Measurements from ENCODE around the gene MEGF9. TPM values are rescaled to one million over a fixed set of nuclear protein-coding genes. Genes with fewer than 3 reads are reported as not detected.

Gene MEGF9
- total and polyA plus RNA-seq, 7 donors: 2.0 to 12.7 (median 7.2) TPM

- intact Hi-C loops (cut with DNase I): no loop called here
- DNase-seq (no peak), ATAC-seq (no peak)
- Histone ChIP-seq H3K9me3 (no peaks in the 10 kb centered on the region), H3K4me1 (peaks cover 20% of the 10 kb centered on the region), H3K27me3 (ENCODE audit: insufficient read depth in 3 of 3, low read length in 2 of 3) (no peaks in the 10 kb centered on the region), H3K4me3 (no peak overlapping the region), H3K27ac (no peak overlapping the region), H3K36me3 (ENCODE audit: insufficient read depth in 1 of 2, low read depth in 1 of 2) (no peaks in the 10 kb centered on the region)
- WGBS, 3 donors: 97 to 100% (median 97%) methylated on average over 1 of the region's 1 CpG
- TF ChIP-seq, protein P1, sequence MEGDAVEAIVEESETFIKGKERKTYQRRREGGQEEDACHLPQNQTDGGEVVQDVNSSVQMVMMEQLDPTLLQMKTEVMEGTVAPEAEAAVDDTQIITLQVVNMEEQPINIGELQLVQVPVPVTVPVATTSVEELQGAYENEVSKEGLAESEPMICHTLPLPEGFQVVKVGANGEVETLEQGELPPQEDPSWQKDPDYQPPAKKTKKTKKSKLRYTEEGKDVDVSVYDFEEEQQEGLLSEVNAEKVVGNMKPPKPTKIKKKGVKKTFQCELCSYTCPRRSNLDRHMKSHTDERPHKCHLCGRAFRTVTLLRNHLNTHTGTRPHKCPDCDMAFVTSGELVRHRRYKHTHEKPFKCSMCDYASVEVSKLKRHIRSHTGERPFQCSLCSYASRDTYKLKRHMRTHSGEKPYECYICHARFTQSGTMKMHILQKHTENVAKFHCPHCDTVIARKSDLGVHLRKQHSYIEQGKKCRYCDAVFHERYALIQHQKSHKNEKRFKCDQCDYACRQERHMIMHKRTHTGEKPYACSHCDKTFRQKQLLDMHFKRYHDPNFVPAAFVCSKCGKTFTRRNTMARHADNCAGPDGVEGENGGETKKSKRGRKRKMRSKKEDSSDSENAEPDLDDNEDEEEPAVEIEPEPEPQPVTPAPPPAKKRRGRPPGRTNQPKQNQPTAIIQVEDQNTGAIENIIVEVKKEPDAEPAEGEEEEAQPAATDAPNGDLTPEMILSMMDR (IDR thresholded peaks at IDR 0.05): no peak
These were observed 21.2 kb downstream of the MEGF9 start for GRCh38 chr9:120692901-120693699.

GRCh38 chr9:120690372-120690771 is 23.9 kb downstream of the MEGF9 start:
- peaks cover 11% of the 10 kb centered on the region for H3K4me1 ChIP-seq
- H3K36me3 ChIP-seq (ENCODE audit: insufficient read depth in 1 of 2, low read depth in 1 of 2): no peaks in the 10 kb centered on the region
- DNase-seq (no peak), ATAC-seq (no peak)
- intact Hi-C loops (cut with DNase I): no loop called here
- H3K27me3 ChIP-seq (ENCODE audit: insufficient read depth in 3 of 3, low read length in 2 of 3): no peaks in the 10 kb centered on the region
- no peaks in the 10 kb centered on the region for H3K9me3 ChIP-seq
- H3K27ac ChIP-seq: no peak overlapping the region
- TF ChIP-seq, protein P1 (IDR thresholded peaks at IDR 0.05): no peak
- no peak overlapping the region for H3K4me3 ChIP-seq

- H3K36me3 ChIP-seq (ENCODE audit: insufficient read depth in 1 of 2, low read depth in 1 of 2): no peaks in the 10 kb centered on the region
- no peaks in the 10 kb centered on the region for H3K9me3 ChIP-seq
- intact Hi-C loops (cut with DNase I): loop anchor here in 1 of 2 donors (10.0 kb wide), 1 partner anchor 65 kb away; no protein-coding TSS in a partner anchor
- 66 to 86% (median 81%) methylated on average over 3 of the region's 3 CpGs for WGBS, 3 donors
- TF ChIP-seq, protein P1 (IDR thresholded peaks at IDR 0.05): no peak
- no peak overlapping the region for H3K27ac ChIP-seq
- H3K4me1 ChIP-seq: peaks cover 11% of the 10 kb centered on the region
- H3K4me3 ChIP-seq: no peak overlapping the region
- DNase-seq: no peak
- no peak for ATAC-seq
- H3K27me3 ChIP-seq (ENCODE audit: insufficient read depth in 3 of 3, low read length in 2 of 3): no peaks in the 10 kb centered on the region
These were observed 24.4 kb downstream of the MEGF9 start for GRCh38 chr9:120689860-120690259.

DNA sequence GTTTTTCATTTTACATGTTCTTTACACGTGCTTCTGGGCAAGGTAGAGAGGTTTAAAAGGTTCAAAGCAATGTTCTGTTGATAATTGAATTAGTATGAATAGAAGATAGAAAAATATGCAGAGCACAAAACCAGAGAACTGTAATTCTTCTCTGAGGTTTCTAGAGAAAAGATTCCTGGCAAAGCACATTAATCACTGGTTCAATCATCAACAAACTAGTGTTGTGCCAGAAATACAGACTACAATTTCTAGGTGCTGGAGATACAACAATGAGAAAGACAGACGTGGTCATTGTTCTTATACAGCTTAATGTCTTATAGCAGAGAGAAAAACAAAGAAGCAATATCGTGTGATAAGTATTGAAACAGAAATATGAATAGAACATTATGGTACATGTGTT is 25.5 kb downstream of the MEGF9 start:
- peaks cover 14% of the 10 kb centered on the region for H3K4me1 ChIP-seq
- 62 to 71% (median 63%) methylated on average over 3 of the region's 3 CpGs for WGBS, 3 donors
- intact Hi-C loops (cut with DNase I): loop anchor here in 1 of 2 donors (10.0 kb wide), 1 partner anchor 64 kb away; no protein-coding TSS in a partner anchor

More for the DNA sequence above, 25.5 kb downstream of the MEGF9 start:
- no peaks in the 10 kb centered on the region for H3K9me3 ChIP-seq
- no peaks in the 10 kb centered on the region for H3K27me3 ChIP-seq (ENCODE audit: insufficient read depth in 3 of 3, low read length in 2 of 3)
- TF ChIP-seq, protein P1 (IDR thresholded peaks at IDR 0.05): no peak
- no peaks in the 10 kb centered on the region for H3K36me3 ChIP-seq (ENCODE audit: insufficient read depth in 1 of 2, low read depth in 1 of 2)
- no peak for ATAC-seq
- no peak overlapping the region for H3K4me3 ChIP-seq
- no peak overlapping the region for H3K27ac ChIP-seq
- no peak for DNase-seq

All from psoas muscle (tissue), 8 donors.